ENCODE data around the gene NDRG3.
"Not testable (repeated sequence)": the region's sequence is repeated elsewhere in the genome, so short reads cannot be mapped to it uniquely, and the experiment has no call there.

NDRG3 gene

DNA sequence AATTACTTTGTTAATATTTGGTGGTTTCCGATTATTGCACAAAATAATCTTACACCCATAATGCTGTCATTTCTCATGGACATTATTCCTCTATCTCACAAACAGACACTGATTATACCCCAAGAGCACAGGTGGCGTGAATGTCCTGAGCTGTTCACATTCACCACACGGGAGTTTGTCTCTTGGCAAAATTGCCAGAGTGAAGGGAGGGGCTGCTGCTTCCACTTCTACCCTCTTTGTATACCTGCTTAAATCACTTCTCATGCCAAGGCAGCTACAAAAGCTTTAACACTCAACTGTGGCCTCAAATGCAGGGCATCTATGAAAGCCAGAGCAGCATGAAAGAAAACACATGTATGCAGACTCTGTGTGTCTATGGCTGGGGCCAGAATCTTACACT lies 58.0 kb downstream of the NDRG3 start:
- DNase-seq (ENCODE audit: low read depth), result no peak

DNA sequence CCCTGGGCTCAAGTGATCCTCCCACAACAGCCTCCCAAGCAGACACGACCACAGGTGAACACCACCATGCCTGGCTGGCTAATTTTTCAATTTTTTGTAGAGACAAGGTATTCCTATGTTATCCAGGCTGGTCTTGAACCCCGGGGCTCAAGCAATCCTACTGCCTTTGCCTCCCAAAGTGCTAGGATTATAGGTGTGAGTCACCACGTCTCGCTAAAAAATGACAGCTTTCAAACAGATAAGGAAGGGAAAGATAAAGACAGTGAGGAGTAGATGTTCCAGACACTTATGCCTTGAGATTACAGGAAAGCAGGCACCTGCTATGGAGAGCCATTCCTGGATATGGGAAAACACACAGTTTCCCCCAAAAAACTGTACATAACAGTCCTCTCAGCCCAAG lies 58.9 kb downstream of the NDRG3 start:
- DNase-seq (ENCODE audit: low read depth), result no peak

- no peak for DNase-seq (ENCODE audit: low read depth)
Measured at GRCh38 chr20:36686504-36686903, 59.4 kb downstream of the NDRG3 start.

DNA sequence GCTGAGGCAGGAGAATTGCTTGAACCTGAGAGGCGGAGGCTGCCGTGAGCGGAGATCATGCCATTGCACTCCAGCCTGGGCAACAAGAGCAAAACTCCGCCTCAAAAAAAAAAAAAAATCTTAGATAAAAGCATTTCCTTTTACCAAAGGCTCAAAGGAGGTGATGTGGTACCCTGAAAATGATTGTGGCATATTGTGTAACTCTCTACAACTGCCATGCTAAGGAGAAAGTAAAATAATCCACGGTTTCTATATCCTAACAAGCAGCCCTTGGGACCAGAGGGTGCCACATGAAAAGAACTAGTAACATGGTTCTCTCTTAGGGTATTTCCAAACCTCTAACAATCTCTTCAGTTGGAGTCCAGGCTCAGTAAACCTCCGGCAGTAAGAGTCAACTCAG lies 61.1 kb downstream of the NDRG3 start:
- DNase-seq (ENCODE audit: low read depth), result no peak

DNA sequence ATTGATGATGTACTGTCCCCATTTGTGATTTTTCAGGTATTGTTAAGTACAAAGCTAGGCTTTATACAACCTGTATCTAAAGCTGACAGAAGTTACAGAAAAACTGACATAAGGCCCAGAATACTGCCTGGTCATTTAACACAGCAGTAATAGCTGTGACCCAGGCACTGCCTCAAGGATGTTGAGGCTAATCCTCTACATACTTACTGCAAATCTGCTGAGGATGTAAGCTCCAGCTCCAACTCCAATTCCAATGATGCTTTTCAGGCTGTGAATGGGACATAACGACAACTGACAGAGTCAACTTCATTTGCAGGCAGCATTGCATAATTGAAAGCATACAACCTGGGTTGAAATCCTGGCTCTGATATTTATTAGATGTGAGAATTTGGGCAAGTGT lies 63.6 kb downstream of the NDRG3 start:
- no peak for DNase-seq (ENCODE audit: low read depth)

DNA sequence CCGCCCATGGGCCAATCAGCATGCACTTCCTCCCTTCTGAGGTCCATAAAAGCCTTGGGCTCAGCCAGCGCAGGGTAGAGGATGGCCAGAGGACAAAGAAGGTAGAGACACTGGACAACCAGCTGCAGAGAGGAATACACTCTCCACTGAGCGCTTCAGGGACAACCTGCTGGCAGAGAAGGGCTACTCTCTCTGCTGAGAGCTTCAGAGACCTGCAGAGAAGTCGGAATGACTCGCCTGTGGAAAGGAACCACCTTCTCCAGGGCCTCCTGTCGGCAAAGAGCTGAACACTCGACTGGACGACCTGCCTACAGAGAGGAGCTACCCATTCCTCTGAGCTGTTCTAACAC lies 68.5 kb downstream of the NDRG3 start:
- DNase-seq (ENCODE audit: low read depth), result no peak

- no peak for DNase-seq (ENCODE audit: low read depth)
Measured at GRCh38 chr20:36676701-36677421, 69.0 kb downstream of the NDRG3 start.

GRCh38 chr20:36675545-36675944 lies 70.3 kb downstream of the NDRG3 start:
- not testable (repeated sequence) for DNase-seq (ENCODE audit: low read depth)

DNA sequence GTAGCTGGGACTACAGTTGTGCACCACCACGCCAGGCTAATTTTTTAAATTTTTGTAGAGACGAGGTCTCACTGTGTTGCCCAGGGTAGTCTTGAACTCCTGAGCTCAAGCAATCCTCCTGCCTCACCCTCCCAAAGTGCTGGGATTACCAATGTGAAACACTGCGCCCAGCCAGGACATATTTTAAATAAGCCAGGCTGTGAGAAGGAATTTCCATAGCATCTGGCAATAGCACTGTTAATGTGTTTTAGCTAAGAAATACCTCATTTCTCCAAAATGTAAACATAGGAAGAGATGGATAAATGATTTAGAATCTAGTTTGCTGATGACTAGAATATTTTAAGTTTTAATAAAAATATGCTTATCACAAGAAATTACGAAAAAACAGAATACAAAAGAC lies 72.9 kb downstream of the NDRG3 start:
- no peak for DNase-seq (ENCODE audit: low read depth)

DNA sequence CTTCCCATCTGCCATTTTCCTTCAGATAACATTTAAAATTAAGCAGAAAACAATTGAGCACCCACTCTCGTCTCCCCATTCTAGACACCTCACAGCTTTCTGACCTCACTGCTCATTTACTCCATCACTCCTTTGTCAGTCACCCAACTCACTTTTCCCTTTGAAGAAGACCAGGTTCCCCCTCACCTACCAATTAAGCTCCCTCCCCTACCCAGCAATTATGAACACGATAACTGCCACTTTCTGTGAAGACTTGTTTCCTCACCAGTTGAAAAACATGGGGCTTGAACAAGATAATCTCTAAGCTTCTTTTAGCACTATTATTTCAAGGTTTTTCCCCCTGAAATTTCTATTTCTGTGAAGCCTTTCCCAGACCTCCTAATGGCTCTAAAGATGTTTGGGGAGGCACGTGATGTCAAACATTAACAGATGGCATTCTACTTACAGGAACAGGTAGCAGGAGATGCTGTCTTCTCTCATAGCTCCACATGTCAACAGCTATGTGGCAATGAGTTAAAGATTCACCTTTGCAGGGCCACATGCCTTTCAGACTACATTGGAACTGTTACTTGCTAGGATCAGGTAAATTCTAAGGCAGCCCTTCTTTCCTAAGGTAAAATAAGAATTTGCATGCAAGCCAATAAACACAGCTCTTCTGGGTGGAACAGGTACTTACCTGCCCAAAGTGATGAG lies 75.1 kb downstream of the NDRG3 start:
- DNase-seq (ENCODE audit: low read depth), result no peak

GRCh38 chr20:36666181-36666740 lies 79.6 kb downstream of the NDRG3 start:
- DNase-seq (ENCODE audit: low read depth), result peak; percentile 25

DNA sequence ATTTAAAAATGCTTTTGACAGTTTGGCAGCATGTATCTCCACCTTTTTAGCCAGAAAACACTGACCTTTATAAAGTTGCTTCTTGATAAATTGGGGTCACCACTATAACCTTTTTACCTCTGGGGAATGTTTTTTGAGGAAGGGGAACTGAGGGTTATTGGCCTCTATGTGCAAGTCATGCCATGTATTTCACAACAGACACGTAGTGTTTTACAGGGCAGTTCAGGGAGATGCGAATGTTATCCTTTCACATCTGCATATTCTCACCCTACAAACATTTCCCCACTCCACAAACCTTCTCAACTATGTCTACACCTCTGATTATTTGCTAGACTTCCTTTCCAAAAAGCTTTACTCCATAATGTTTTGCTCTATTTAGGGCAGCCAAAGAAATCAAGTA lies 82.9 kb downstream of the NDRG3 start:
- no peak for DNase-seq (ENCODE audit: low read depth)

DNA sequence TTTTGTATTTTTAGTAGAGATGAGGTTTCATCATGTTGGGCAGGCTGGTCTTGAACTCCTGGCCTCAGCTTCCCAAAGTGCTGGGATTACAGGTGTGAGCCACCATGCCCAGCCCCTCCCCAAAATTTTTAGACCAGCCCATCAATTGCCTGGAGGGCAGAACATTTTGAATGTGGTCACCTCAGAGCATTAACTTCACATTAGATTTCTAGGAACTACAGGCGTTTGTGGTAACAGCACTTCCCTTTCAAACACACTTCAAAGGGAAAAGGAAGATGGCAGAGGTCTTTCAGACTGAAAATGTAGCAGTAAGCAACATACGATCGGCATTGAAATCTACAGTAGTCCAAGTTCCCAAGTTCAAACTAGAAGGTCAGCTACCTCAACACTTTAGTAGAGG lies 87.6 kb downstream of the NDRG3 start:
- DNase-seq (ENCODE audit: low read depth), result no peak

GRCh38 chr20:36656733-36657132 lies 89.2 kb downstream of the NDRG3 start:
- no peak for DNase-seq (ENCODE audit: low read depth)

DNA sequence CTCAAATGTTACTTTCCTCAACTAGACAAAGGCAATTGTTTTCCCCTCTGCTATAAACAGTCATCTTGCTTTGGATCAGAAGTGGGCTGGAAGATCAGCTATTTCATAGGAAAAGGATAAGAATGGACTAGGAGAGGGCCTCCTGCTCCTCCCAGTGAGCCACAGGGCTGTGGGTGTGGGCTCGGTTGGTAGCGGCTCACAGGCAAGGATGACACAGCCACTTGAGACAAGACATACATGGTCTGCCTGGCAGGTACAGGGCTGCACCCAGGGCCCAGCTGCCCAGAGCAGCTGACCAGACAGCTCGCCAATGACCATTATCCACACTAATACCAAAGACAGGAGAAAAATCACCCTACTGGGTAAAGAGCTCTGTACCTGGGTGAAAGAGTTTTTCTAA lies 90.9 kb downstream of the NDRG3 start:
- DNase-seq (ENCODE audit: low read depth), result no peak

DNA sequence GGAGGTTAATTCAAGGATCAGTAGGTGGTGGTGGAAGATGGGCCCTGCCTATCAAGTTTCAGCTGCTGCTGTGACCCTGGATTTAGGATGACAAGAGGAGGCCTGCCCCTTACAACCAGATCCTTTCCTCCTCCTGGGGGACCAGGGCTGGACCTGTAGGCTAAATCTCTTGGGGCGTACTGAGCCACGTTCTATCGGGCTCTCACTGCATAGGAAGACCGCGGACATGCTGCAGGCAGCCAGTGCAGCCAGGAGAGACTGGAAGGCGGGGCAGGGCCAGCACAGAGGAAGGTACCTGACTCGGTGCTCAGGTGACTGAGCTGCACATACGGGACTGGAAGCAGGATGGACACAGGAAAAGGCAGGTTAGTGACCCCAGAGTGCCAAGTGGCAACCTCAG lies 91.4 kb downstream of the NDRG3 start:
- DNase-seq (ENCODE audit: low read depth), result no peak

GRCh38 chr20:36653456-36653855 lies 92.4 kb downstream of the NDRG3 start:
- DNase-seq (ENCODE audit: low read depth), result no peak

DNA sequence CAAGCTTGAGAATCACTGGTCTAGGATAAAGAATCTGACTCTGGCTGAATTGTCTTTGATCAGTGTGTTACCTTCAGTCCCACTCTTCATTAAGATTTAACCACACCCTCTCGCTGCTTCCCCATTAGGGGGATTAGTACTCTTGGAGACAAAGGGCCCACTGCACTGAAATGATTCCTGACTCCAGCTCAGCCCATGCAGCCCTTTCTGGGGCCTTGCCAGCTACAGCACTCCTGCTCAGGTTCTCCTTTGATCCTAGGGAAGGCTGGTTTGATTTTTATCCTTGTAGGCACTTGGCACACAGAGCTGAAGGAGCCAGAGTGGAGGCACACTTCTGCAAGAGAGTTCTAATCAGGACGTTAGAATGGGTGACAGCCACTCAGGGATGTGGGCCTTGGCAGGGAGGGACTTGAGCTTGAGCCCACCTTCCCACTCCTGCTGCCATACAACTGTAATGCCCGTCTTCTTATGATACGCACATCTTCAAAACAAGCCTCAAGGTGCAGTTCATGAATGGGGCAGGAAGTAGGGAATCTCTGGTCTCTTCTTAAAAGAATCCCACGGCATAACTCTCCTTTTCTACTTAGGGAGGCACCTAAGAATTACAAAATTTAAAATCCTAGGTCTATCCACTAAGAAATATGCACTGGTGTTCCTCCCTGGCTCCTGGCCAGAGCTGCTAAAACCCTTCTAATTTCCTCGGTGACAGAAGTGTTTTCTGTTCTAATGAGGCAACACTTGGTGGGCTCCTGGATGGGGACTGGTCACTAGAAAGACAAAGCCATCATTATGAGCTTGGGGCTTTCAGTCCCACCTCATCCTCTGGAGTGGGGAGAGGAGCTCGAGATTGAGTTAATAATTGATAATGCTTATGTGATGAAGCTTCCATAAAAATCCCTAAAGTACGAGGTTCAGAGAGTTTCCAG lies 98.4 kb downstream of the NDRG3 start:
- no peak for DNase-seq (ENCODE audit: low read depth)

GRCh38 chr20:36646678-36647077 lies 99.2 kb downstream of the NDRG3 start:
- DNase-seq (ENCODE audit: low read depth), result no peak

GRCh38 chr20:36645998-36646397 lies 99.9 kb downstream of the NDRG3 start, which contains the start of gene SLA2:
Gene SLA2, minus strand, starts transcription at chr20:36646196. Its CDS starts 4,861 bp downstream, at chr20:36641335.
- no peak for DNase-seq (ENCODE audit: low read depth)

- DNase-seq (ENCODE audit: low read depth), result no peak
Measured at GRCh38 chr20:36645353-36645752, 100.5 kb downstream of the NDRG3 start.

DNA sequence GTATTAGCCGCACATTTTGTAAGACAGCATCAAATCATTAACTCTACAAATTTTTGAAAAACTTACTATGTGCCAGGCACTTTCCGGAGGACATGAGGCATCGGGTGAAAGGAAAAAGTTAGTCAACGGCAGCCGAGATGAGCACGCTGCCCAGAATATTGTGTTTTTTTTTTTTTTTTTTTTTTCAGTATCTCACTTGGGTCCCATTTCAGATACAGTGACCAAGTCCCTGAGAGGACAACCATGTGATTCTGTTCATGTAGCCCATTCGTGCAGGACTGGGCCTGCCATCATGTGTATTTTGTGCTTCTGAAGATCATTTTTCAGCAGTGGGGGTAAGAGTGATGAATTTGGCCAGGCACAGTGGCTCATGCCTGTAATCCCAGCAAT lies 101.2 kb downstream of the NDRG3 start:
- no peak for DNase-seq (ENCODE audit: low read depth)
